ENCODE measurements around the gene FHOD3. TPM values are rescaled to one million over a fixed set of nuclear protein-coding genes. Genes with fewer than 3 reads are reported as not detected.

Gene FHOD3
- total and polyA plus RNA-seq, 2 of the 8 experiments (the other 6 are each of a cell fraction or from before 2014, with no cell fraction given), result 9.7 to 10.5 TPM

- DNase-seq (ENCODE audit: low read depth in 1 of 2, low spot score in 2 of 2) (no peak), FAIRE-seq (no peak)
- no peaks in the 10 kb centered on the region for H3K4me1 ChIP-seq (replicated peaks in 1 of 4; ENCODE audit: control insufficient read depth in 3 of 4, insufficient read depth in 4 of 4, low read length in 3 of 4)
- H3K18ac ChIP-seq (ENCODE audit: extremely low read depth, low read length), result no peak overlapping the region
- H3K56ac ChIP-seq (replicated peaks; ENCODE audit: insufficient read length, low read depth, low read length), result no peak overlapping the region
- H4K8ac ChIP-seq (ENCODE audit: extremely low read depth, insufficient read depth, low read length), result no peak overlapping the region; the same call in 1 of the 2 replicates
- no peaks in the 10 kb centered on the region for H3K79me2 ChIP-seq (ENCODE audit: control insufficient read depth in 1 of 2, insufficient read depth in 2 of 2, low read length in 2 of 2)
- H3K14ac ChIP-seq (ENCODE audit: insufficient read length), result no peak overlapping the region
- POLR2A ChIA-PET (ENCODE audit: partially characterized antibody), result interaction anchor here (0.7 to 1.4 kb wide), 3 partner anchors 9 to 42 kb away, joined by 3 to 4 read pairs (median 3); no protein-coding TSS in a partner anchor
- H3K23me2 ChIP-seq (ENCODE audit: low read depth, low read length), result no peaks in the 10 kb centered on the region
- H3K4ac ChIP-seq (replicated peaks; ENCODE audit: insufficient read length, low read depth, low read length), result no peak overlapping the region
- no peak overlapping the region for H2AK5ac ChIP-seq (ENCODE audit: low read depth, low read length)
- H2AFZ ChIP-seq (ENCODE audit: low read length), result no peak overlapping the region
- H3K9me3 ChIP-seq (ENCODE audit: insufficient read depth in 2 of 2, low read depth in 1 of 2, low read length in 1 of 2), result no peaks in the 10 kb centered on the region
- H2BK12ac ChIP-seq (ENCODE audit: low read depth, low read length), result no peak overlapping the region
- no peak overlapping the region for H4K91ac ChIP-seq (replicated peaks; ENCODE audit: insufficient read length, low read length)
- no peak overlapping the region for H2BK5ac ChIP-seq (ENCODE audit: low read depth, low read length)
- CTCF ChIA-PET (ENCODE audit: partially characterized antibody), result interaction anchor here (0.9 to 1.5 kb wide), 2 partner anchors 8 to 10 kb away, joined by 3 to 5 read pairs; no protein-coding TSS in a partner anchor
- 89% methylated on average over 8 of the region's 8 CpGs; no CpG with 5 or more reads in 1 of the 2 experiments for WGBS, 2 experiments (ENCODE audit: extremely low coverage in 1 of 2, insufficient coverage in 1 of 2, insufficient read length in 1 of 2, insufficient replicate concordance in 2 of 2, low coverage in 1 of 2, low lambda C conversion rate in 2 of 2, missing lambda C conversion rate in 1 of 2)
- no peaks in the 10 kb centered on the region for H3K36me3 ChIP-seq (ENCODE audit: control insufficient read depth in 2 of 4, insufficient read depth in 4 of 4, low read length in 3 of 4)
- H2BK120ac ChIP-seq (replicated peaks; ENCODE audit: low read depth, low read length), result no peak overlapping the region
- H4K5ac ChIP-seq (ENCODE audit: insufficient read length, low read depth, low read length), result no peak overlapping the region
- no peak overlapping the region for H3K4me2 ChIP-seq (ENCODE audit: insufficient read depth in 1 of 2, low read depth in 2 of 2, low read length in 2 of 2)
- H3K9ac ChIP-seq (replicated peaks in 1 of 4; ENCODE audit: extremely low read depth in 1 of 4, low read depth in 3 of 4, low read length in 3 of 4), result no peak overlapping the region
- H3K27me3 ChIP-seq (replicated peaks in 1 of 4; ENCODE audit: control insufficient read depth in 3 of 4, extremely low read depth in 1 of 4, insufficient read depth in 3 of 4, low read length in 3 of 4), result no peaks in the 10 kb centered on the region
- no peak overlapping the region for H3K23ac ChIP-seq (ENCODE audit: insufficient read length)
- no peak overlapping the region for H3K4me3 ChIP-seq (ENCODE audit: extremely low read depth in 1 of 4, insufficient read depth in 2 of 4, low read depth in 3 of 4, low read length in 4 of 4)
- H3K79me1 ChIP-seq (ENCODE audit: low read depth, low read length), result no peaks in the 10 kb centered on the region
- no peak overlapping the region for H2BK15ac ChIP-seq (ENCODE audit: low read length)
- no peak overlapping the region for H2BK20ac ChIP-seq (ENCODE audit: low read length)
- no peaks in the 10 kb centered on the region for H4K20me1 ChIP-seq (replicated peaks in 1 of 2; ENCODE audit: control insufficient read depth in 1 of 2, insufficient read depth in 2 of 2, low read length in 2 of 2)
- no peak overlapping the region for H3K27ac ChIP-seq (ENCODE audit: low read depth, low read length)
- TF ChIP-seq GTF2F1 (IDR thresholded peaks at IDR 0.05; ENCODE audit: borderline replicate concordance, low read depth, low read length), result no peak
- TF ChIP-seq CHD1 (IDR thresholded peaks at IDR 0.05; ENCODE audit: low read depth, low read length), result no peak
- TF ChIP-seq TBP (IDR thresholded peaks at IDR 0.05; ENCODE audit: low read depth, low read length), result no peak
- no peak for TF ChIP-seq POLR2AphosphoS5 (IDR thresholded peaks at IDR 0.05; ENCODE audit: low read depth, low read length)
These were observed 23.3 kb upstream of the FHOD3 start for GRCh38 chr18:36274083-36274715.
